GM18508 (cell line): ENCODE data around the gene OR6K6.

Experiments used
- ATAC-seq: cut with Tn5 transposase; IDR thresholded peaks from one replicate; pipeline ENCODE4 v1.9.1; 2021; ENCODE audit warnings: moderate number of reproducible peaks; ENCODE audit not compliant: insufficient read depth, unreplicated experiment

OR6K6 gene

GRCh38 chr1:158799689-158800088, 45.2 kb downstream of the OR6K6 start:
- ATAC-seq: no peak

- no peak for ATAC-seq
These were observed 46.0 kb downstream of the OR6K6 start for GRCh38 chr1:158800526-158800925.

- no peak for ATAC-seq
These were observed 46.9 kb downstream of the OR6K6 start for GRCh38 chr1:158801396-158801795.

GRCh38 chr1:158803678-158804077, 49.2 kb downstream of the OR6K6 start:
- no peak for ATAC-seq
